Tibial nerve (tissue), 4 donors: ENCODE results near the gene SIDT1. TPM values are rescaled to one million over a fixed set of nuclear protein-coding genes. Genes with fewer than 3 reads are reported as not detected.

Experiments
- DNase-seq, 2 donors: peaks; one replicate each; pipeline ENCODE4 v3.0.0-alpha.2; 2019; ENCODE audit warnings: low spot score in 2 of 2
- H3K27ac ChIP-seq, 4 donors: fragments of 200-600 bp; sonication (generic) in 3 of 4; one replicate each; pipeline ENCODE4 v1.5.1; 2017 to 2019; ENCODE audit warnings: mild to moderate bottlenecking in 1 of 4
- H3K27me3 ChIP-seq, 2 donors: fragments of 200-600 bp; sonication (generic) in 1 of 2; one replicate each; pipeline versions ENCODE4 v1.5.1 to v1.6.0; 2017 to 2019
- H3K36me3 ChIP-seq, 3 donors: fragments of 200-600 bp; sonication (generic); one replicate each; pipeline ENCODE4 v1.5.1; 2018 to 2019
- H3K4me1 ChIP-seq, 4 donors: fragments of 200-600 bp; sonication (generic) in 3 of 4; one replicate each; pipeline ENCODE4 v1.5.1; 2017 to 2019
- H3K4me3 ChIP-seq, 4 donors: fragments of 200-600 bp; sonication (generic) in 3 of 4; one replicate each; pipeline ENCODE4 v1.5.1; 2017 to 2019; ENCODE audit warnings: mild to moderate bottlenecking in 1 of 4, moderate library complexity in 1 of 4
- H3K9me3 ChIP-seq, 4 donors: fragments of 200-600 bp; sonication (generic) in 3 of 4; one replicate each; pipeline ENCODE4 v1.5.1; 2017 to 2019
- EP300 ChIP-seq, 2 donors: sonication (generic); formaldehyde crosslinking; IDR thresholded peaks; one replicate each; pipeline ENCODE4 v1.6.1; 2017; ENCODE audit warnings: antibody characterized with exemption in 2 of 2, mild to moderate bottlenecking in 1 of 2
- POLR2A ChIP-seq, 2 donors: fragments of 450-650 bp; IDR thresholded peaks; one replicate each; pipeline ENCODE4 v1.6.1; 2017; ENCODE audit warnings: antibody characterized with exemption in 2 of 2, mild to moderate bottlenecking in 2 of 2, moderate library complexity in 2 of 2
- WGBS, 2 donors: methylation state at CpG; one replicate each; pipeline ENCODE4 v1.1.5; 2018; 5-methylcytosine and 5-hydroxymethylcytosine counted together
- total RNA-seq, 4 donors: library from RNA; depleted of rRNA; stranded (reverse); fragments of >200 nt; gene quantifications; one replicate each; pipeline ENCODE4 v1.1.0, GENCODE V29; 2016
- TF ChIP-seq, protein P1 (sequence below), 5 experiments: fragments of 200-600 bp in 3 of 5; fragments of 450-650 bp in 2 of 5; sonication (generic) in 3 of 5; IDR thresholded peaks; one replicate each; pipeline ENCODE4 v1.5.1; 2016 to 2019; ENCODE audit warnings: antibody characterized with exemption in 5 of 5, mild to moderate bottlenecking in 3 of 5, moderate library complexity in 2 of 5

The SIDT1 gene
- total RNA-seq, 4 donors from 2014 or later, result 2.7 to 6.8 (median 4.8) TPM

DNA sequence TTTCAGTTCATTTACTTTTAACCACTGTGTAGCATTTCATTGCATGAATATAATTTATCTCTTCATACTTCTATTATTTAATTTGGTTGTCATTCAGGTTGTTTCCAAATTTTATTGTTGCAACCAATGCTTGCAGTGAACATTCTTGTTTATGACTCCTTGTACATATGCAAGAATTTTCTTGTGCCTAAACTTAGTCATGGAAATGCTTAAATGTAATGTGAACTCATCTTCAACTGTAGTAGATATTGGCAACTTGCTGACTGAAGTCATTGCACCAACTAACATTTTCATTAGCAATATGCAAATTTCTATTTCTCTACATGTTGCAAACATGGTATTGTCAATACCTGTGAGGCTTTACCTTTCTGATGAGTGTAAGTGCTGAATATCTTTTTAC is 26.7 kb downstream of the SIDT1 start:
- Histone ChIP-seq H3K4me1 (no peaks in the 10 kb centered on the region), H3K27ac (no peak overlapping the region), H3K9me3 (no peaks in the 10 kb centered on the region), H3K36me3 (no peaks in the 10 kb centered on the region), H3K27me3 (no peaks in the 10 kb centered on the region), H3K4me3 (no peak overlapping the region)
- TF ChIP-seq, protein P1, sequence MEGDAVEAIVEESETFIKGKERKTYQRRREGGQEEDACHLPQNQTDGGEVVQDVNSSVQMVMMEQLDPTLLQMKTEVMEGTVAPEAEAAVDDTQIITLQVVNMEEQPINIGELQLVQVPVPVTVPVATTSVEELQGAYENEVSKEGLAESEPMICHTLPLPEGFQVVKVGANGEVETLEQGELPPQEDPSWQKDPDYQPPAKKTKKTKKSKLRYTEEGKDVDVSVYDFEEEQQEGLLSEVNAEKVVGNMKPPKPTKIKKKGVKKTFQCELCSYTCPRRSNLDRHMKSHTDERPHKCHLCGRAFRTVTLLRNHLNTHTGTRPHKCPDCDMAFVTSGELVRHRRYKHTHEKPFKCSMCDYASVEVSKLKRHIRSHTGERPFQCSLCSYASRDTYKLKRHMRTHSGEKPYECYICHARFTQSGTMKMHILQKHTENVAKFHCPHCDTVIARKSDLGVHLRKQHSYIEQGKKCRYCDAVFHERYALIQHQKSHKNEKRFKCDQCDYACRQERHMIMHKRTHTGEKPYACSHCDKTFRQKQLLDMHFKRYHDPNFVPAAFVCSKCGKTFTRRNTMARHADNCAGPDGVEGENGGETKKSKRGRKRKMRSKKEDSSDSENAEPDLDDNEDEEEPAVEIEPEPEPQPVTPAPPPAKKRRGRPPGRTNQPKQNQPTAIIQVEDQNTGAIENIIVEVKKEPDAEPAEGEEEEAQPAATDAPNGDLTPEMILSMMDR (IDR thresholded peaks at IDR 0.05), result no peak
- no peak for TF ChIP-seq POLR2A (IDR thresholded peaks at IDR 0.05)
- TF ChIP-seq EP300 (IDR thresholded peaks at IDR 0.05), result no peak
- DNase-seq, result no peak

DNA sequence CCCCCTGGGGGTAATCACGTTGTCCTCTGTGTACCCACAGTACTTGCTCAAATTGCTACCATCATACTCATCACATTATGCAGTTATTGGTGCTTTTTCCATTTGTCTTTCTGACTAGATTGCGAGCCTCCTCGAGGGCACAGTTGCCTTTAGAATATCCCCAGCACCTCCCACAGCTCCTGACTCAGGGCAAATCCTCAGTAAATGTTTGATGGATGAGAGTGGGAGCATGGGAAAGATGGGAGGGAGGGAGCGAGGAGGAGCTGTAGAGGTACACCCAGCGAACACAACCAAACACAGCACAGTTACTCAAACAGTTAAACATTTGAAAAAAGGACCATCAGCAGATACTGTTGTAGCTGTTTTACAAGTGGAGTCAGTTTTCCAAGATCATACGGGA is 27.9 kb downstream of the SIDT1 start:
- no peak for DNase-seq
- 69 to 71% methylated on average over 6 of the region's 6 CpGs for WGBS, 2 donors
- H3K4me1 ChIP-seq, result no peaks in the 10 kb centered on the region
- no peak overlapping the region for H3K4me3 ChIP-seq
- TF ChIP-seq EP300 (IDR thresholded peaks at IDR 0.05) (no peak), POLR2A (IDR thresholded peaks at IDR 0.05) (no peak)
- TF ChIP-seq, protein P1 (IDR thresholded peaks at IDR 0.05), result no peak
- no peaks in the 10 kb centered on the region for H3K9me3 ChIP-seq
- H3K27me3 ChIP-seq, result no peaks in the 10 kb centered on the region
- H3K27ac ChIP-seq, result no peak overlapping the region
- no peaks in the 10 kb centered on the region for H3K36me3 ChIP-seq

DNA sequence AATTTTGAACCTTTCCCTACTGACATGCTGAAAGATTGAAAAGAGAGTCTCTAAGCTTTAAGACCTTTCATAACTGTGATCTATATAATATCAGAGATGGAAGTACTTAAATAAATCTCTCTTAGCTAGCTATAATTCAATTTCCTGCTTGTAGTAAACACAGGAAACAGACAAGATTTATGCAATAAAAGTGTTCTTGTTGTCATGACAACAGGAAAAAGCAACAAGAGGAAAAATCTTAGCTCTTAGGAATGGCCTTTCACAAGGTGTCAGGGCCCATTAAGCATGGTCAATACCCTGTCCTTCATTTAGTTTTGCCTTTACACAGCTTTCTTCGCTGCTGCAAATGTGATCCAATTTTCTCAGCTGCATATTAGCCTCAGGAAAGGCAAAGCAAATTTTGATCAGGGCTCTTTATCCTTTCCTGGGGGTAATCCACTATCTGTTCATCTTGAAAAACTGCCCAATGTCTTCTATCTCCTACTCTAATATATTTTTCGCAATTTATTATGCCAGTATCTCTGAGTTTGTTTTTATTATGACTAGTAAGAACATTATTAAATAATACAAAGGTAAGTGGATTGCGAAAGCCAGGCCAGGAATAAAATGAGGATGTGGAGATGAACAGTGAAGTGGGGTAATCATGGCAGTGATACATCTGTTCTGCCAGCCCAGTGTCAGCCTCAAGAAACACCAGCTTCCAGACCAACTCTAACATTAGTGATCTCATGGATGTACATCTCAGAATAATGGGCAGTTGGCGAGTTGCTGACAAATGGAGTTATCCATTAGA is 28.7 kb downstream of the SIDT1 start:
- Histone ChIP-seq H3K4me1 (no peaks in the 10 kb centered on the region), H3K9me3 (no peaks in the 10 kb centered on the region), H3K27me3 (no peaks in the 10 kb centered on the region), H3K27ac (no peak overlapping the region), H3K36me3 (no peaks in the 10 kb centered on the region), H3K4me3 (no peak overlapping the region)
- TF ChIP-seq, protein P1 (IDR thresholded peaks at IDR 0.05), result no peak
- no peak for TF ChIP-seq POLR2A (IDR thresholded peaks at IDR 0.05)
- no peak for TF ChIP-seq EP300 (IDR thresholded peaks at IDR 0.05)
- no peak for DNase-seq
- 84% methylated on average over 4 of the region's 4 CpGs for WGBS, 2 donors

DNA sequence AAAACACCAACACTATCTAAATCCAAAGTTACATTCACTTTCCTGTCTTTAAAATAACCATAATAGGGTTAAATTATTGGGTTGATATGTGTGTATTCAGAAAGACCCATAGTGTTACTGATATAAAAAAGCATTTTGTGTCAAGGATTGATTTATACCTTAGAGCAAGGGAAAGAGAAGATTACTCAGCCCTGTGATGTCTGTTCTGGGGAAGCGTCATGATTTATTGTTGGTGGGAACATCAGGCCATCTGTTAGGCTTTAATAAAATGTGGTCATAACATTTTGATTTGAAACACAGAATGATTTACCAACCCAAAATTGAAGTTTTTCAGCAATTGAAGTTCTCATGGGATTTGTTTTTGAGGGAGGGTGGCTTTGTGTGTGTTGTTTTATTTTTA is 33.2 kb downstream of the SIDT1 start:
- Histone ChIP-seq H3K27ac (no peak overlapping the region), H3K4me1 (no peaks in the 10 kb centered on the region), H3K4me3 (no peak overlapping the region), H3K27me3 (no peaks in the 10 kb centered on the region), H3K36me3 (no peaks in the 10 kb centered on the region), H3K9me3 (no peaks in the 10 kb centered on the region)
- TF ChIP-seq POLR2A (IDR thresholded peaks at IDR 0.05) (no peak), EP300 (IDR thresholded peaks at IDR 0.05) (no peak)
- TF ChIP-seq, protein P1 (IDR thresholded peaks at IDR 0.05), result no peak
- 60 to 64% methylated on average over 1 of the region's 1 CpG for WGBS, 2 donors
- DNase-seq, result no peak

DNA sequence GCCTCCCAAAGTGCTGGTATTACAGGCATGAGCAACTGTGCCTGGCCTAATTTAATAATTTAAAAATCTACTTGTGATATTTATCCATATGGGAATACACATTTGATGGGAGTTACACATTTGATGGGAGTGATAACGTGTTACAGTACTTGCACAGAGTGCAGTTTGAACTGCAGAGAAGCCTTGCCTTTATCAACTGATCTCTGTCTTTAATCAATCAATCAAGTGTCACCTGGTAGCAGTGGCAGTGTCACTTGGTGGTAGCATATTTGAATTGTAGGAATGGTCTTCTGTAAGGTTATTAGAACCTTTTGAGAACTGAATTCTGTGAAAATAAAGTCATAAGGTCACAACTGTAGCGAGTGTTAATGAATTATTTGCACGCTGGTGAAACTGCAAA is 37.8 kb downstream of the SIDT1 start:
- Histone ChIP-seq H3K4me1 (no peaks in the 10 kb centered on the region), H3K36me3 (no peaks in the 10 kb centered on the region), H3K4me3 (no peak overlapping the region), H3K27ac (no peak overlapping the region), H3K27me3 (no peaks in the 10 kb centered on the region), H3K9me3 (no peaks in the 10 kb centered on the region)
- no peak for TF ChIP-seq EP300 (IDR thresholded peaks at IDR 0.05)
- TF ChIP-seq, protein P1 (IDR thresholded peaks at IDR 0.05), result no peak
- no peak for TF ChIP-seq POLR2A (IDR thresholded peaks at IDR 0.05)
- DNase-seq, result no peak
- WGBS, 2 donors, result 77 to 81% methylated on average over 3 of the region's 3 CpGs
